GM18511 (cell line): Measurements from ENCODE around the gene KRT15.

ENCODE experiments used
- ATAC-seq: cut with Tn5 transposase; IDR thresholded peaks from one replicate; pipeline ENCODE4 v1.9.1; 2021; ENCODE audit warnings: mild to moderate bottlenecking, moderate library complexity; ENCODE audit not compliant: unreplicated experiment

Gene KRT15

GRCh38 chr17:41483991-41484826, 34.5 kb downstream of the KRT15 start:
- ATAC-seq, result no peak

GRCh38 chr17:41483531-41483930, 35.2 kb downstream of the KRT15 start:
- no peak for ATAC-seq

- ATAC-seq, result no peak
These were observed 37.7 kb downstream of the KRT15 start, which contains the start of gene KRT35 for GRCh38 chr17:41481036-41481435. Gene KRT35 (minus strand): TSS chr17:41481151. CDS start chr17:41481097, 54 bp downstream.

DNA sequence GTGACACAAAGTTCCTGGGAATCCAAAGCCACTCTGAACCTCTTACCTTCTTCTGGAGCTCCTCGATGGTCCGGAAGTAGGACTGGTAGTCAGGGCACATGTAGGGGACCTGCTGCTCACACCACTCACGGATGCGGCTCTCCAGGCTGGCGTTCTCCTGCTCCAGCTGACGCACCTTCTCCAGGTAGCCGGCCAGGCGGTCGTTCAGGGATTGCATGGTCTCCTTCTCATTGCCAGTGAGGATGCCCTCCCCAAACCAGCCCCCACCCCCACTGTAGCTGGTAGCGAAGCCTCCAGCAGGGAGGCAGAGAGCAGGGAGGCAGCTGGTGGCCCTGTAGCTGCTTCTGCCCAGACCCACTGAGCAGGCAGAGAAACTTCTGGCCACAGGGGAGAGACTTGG, 38.1 kb downstream of the KRT15 start:
- ATAC-seq, result no peak

- no peak for ATAC-seq
These were observed 38.6 kb downstream of the KRT15 start for GRCh38 chr17:41480136-41480535.

DNA sequence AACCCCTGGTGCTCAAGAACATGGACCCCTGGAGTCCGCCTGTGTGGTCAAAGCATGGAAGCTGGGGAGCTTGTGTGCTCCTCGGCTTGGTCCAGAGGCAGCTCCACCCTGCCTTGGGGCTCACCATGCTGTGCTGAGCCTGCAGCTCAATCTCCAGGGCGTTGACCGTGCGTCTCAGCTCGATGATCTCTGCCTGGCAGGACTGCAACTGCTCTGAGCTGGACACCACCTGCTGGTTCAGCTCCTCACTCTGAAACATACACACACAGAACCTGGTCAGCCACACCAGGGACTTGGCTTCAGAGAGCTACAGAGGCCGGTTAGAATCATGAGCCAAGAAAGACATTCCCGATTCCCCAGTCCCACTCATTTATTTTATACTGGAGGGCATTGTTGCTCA, 40.5 kb downstream of the KRT15 start:
- no peak for ATAC-seq

GRCh38 chr17:41476866-41477815, 41.5 kb downstream of the KRT15 start:
- no peak for ATAC-seq

DNA sequence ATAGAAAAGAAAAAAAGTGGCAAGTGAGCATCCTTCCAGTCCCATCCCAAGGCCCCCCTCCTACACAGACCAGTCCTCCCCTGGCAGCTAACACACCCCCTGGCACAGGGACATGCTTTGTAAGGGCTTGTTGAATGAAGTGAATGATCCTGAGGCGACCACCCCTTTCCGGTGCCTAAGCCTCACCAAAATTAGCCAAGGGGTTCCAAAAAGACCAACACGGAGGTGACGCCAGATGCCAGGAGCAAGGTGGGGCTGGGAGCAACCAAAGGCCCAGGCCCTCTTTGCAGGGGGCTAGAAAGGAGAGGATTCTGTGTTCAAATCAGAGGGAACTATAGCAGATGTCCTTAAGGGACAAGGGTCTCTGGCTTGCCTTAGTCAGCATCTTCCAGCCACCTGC, 43.3 kb downstream of the KRT15 start:
- no peak for ATAC-seq

DNA sequence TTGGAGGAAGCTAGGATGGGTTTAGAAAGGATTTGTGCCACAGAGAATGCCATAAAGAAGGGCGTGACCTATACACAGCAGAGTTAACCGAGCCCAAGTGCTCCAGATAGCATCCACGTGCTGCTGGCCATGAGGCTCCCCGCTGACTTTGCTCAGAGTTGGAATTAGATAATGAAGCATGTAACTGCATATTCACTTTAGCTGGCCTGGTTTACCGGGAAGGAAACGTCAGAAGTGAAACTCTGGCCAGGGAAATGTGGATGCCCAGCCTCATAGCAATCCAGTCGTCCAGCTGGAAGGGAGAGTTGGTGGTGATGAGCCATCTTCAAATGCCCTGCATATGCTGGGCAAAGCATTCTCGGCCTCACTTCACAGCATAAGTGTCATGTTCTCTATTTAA, 43.8 kb downstream of the KRT15 start:
- ATAC-seq, result no peak

GRCh38 chr17:41468346-41468745, 50.3 kb downstream of the KRT15 start:
- no peak for ATAC-seq

- no peak for ATAC-seq
These were observed 51.1 kb downstream of the KRT15 start for GRCh38 chr17:41467561-41467960.

DNA sequence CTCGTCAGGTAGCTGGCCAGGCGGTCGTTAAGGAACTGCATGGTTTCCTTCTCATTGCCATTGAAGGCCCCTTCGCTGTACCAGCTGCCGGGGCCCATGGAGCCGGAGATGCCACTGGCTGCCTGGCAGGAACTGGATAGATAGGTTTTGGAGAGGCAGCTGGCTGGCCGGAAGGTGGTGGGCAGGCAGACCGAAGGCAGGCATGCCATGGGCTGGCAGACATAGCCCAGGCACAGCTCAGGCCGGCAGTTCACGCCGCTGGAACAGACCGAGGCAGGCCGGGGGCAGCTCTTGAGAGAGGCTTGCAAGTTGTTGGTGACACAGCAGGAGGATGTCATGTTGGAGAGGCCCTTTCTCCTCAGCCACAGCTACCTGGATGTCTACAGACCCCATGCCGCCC, 51.7 kb downstream of the KRT15 start, which contains the start of gene KRT32:
Gene KRT32 (minus strand): TSS at position 399 of the 400 bp plus-strand sequence. CDS start 61 bp downstream, at position 338.
- ATAC-seq, result no peak

DNA sequence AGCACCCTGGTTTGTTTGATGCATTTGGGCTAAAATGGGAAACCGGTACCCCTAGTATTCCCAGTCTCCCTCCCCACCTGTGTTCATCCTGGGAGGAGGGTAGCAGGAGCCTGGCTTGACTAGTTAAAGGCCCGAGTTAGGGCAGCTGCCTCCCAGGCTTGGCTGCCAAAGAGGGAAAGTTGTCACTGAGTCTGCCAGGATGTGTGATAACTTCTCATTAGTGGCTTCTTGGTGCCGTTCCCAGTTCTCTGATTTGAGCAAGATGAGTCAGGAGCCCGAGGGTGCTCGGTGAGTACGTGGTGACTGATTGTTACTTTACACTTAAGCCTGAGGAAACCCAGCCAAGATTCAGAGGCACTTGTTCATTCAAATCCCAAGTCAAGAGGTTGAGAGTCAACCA, 54.0 kb downstream of the KRT15 start:
- ATAC-seq, result no peak

DNA sequence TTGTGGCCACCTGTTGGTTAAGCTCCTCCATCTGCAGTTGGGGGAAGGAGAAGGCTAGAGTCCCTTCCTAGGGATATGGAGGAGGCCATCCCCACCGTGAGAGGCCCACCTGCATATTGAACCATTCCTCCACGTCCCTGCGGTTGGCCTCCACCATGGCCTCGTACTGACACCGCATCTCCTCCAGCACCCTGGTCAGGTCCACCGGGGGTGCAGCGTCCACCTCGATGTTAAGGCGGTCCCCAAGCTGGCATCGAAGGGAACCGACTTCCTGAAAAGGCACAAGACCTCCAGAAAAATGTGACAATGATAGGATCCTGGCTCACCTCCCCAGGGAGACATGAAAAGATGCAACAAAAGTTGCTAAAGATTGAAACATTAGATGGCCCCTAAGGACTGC, 54.5 kb downstream of the KRT15 start:
- no peak for ATAC-seq

DNA sequence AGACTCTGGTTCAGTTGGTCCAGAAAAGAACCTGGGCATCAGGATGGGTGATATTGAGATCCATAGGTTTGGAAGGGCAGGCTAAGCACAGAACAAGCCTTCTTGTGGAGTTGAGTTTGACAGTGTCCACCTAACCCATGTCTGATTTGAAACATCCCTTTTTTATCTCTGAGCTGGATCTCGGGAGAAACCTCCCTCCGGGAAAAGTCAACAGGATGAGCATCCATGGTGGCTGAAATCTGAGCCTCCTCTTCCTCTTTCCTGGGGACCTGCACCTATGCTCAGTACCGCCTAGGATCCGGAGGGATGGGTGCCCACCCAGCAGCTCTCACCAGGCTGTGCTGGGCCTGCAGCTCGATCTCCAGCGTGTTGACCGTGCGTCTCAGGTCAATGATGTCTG, 54.9 kb downstream of the KRT15 start:
- no peak for ATAC-seq
